Tibial nerve (tissue), 4 donors: ENCODE data around the gene FAM184A. TPM values are rescaled to one million over a fixed set of nuclear protein-coding genes. Genes with fewer than 3 reads are reported as not detected.
A peak's percentile ranks its signal among the peaks of the same experiment; 100 is the strongest.

Experiments
- DNase-seq, 2 donors: peaks; one replicate each; pipeline ENCODE4 v3.0.0-alpha.2; 2019; ENCODE audit warnings: low spot score in 2 of 2
- H3K27ac ChIP-seq, 4 donors: fragments of 200-600 bp; sonication (generic) in 3 of 4; one replicate each; pipeline ENCODE4 v1.5.1; 2017 to 2019; ENCODE audit warnings: mild to moderate bottlenecking in 1 of 4
- H3K27me3 ChIP-seq, 2 donors: fragments of 200-600 bp; sonication (generic) in 1 of 2; one replicate each; pipeline versions ENCODE4 v1.5.1 to v1.6.0; 2017 to 2019
- H3K36me3 ChIP-seq, 3 donors: fragments of 200-600 bp; sonication (generic); one replicate each; pipeline ENCODE4 v1.5.1; 2018 to 2019
- H3K4me1 ChIP-seq, 4 donors: fragments of 200-600 bp; sonication (generic) in 3 of 4; one replicate each; pipeline ENCODE4 v1.5.1; 2017 to 2019
- H3K4me3 ChIP-seq, 4 donors: fragments of 200-600 bp; sonication (generic) in 3 of 4; one replicate each; pipeline ENCODE4 v1.5.1; 2017 to 2019; ENCODE audit warnings: mild to moderate bottlenecking in 1 of 4, moderate library complexity in 1 of 4
- H3K9me3 ChIP-seq, 4 donors: fragments of 200-600 bp; sonication (generic) in 3 of 4; one replicate each; pipeline ENCODE4 v1.5.1; 2017 to 2019
- EP300 ChIP-seq, 2 donors: sonication (generic); formaldehyde crosslinking; IDR thresholded peaks; one replicate each; pipeline ENCODE4 v1.6.1; 2017; ENCODE audit warnings: antibody characterized with exemption in 2 of 2, mild to moderate bottlenecking in 1 of 2
- POLR2A ChIP-seq, 2 donors: fragments of 450-650 bp; IDR thresholded peaks; one replicate each; pipeline ENCODE4 v1.6.1; 2017; ENCODE audit warnings: antibody characterized with exemption in 2 of 2, mild to moderate bottlenecking in 2 of 2, moderate library complexity in 2 of 2
- WGBS, 2 donors: methylation state at CpG; one replicate each; pipeline ENCODE4 v1.1.5; 2018; 5-methylcytosine and 5-hydroxymethylcytosine counted together
- total RNA-seq, 4 donors: library from RNA; depleted of rRNA; stranded (reverse); fragments of >200 nt; gene quantifications; one replicate each; pipeline ENCODE4 v1.1.0, GENCODE V29; 2016
- TF ChIP-seq, protein P1 (sequence below), 5 experiments: fragments of 200-600 bp in 3 of 5; fragments of 450-650 bp in 2 of 5; sonication (generic) in 3 of 5; IDR thresholded peaks; one replicate each; pipeline ENCODE4 v1.5.1; 2016 to 2019; ENCODE audit warnings: antibody characterized with exemption in 5 of 5, mild to moderate bottlenecking in 3 of 5, moderate library complexity in 2 of 5

FAM184A gene
- total RNA-seq, 4 donors from 2014 or later = 3.6 to 11.2 (median 8.3) TPM

GRCh38 chr6:119075200-119075981 lies 3.1 kb downstream of the FAM184A start:
- H3K27ac ChIP-seq = no peak overlapping the region
- no peaks in the 10 kb centered on the region for H3K36me3 ChIP-seq
- no peaks in the 10 kb centered on the region for H3K9me3 ChIP-seq
- TF ChIP-seq, protein P1, sequence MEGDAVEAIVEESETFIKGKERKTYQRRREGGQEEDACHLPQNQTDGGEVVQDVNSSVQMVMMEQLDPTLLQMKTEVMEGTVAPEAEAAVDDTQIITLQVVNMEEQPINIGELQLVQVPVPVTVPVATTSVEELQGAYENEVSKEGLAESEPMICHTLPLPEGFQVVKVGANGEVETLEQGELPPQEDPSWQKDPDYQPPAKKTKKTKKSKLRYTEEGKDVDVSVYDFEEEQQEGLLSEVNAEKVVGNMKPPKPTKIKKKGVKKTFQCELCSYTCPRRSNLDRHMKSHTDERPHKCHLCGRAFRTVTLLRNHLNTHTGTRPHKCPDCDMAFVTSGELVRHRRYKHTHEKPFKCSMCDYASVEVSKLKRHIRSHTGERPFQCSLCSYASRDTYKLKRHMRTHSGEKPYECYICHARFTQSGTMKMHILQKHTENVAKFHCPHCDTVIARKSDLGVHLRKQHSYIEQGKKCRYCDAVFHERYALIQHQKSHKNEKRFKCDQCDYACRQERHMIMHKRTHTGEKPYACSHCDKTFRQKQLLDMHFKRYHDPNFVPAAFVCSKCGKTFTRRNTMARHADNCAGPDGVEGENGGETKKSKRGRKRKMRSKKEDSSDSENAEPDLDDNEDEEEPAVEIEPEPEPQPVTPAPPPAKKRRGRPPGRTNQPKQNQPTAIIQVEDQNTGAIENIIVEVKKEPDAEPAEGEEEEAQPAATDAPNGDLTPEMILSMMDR (IDR thresholded peaks at IDR 0.05) = no peak
- TF ChIP-seq POLR2A (IDR thresholded peaks at IDR 0.05) = no peak
- TF ChIP-seq EP300 (IDR thresholded peaks at IDR 0.05) = no peak
- no peak for DNase-seq
- WGBS, 2 donors = 95 to 97% methylated on average over 2 of the region's 2 CpGs
- peaks cover 0 to 28% (median 5%) of the 10 kb centered on the region in 4 donors for H3K4me1 ChIP-seq
- no peaks in the 10 kb centered on the region for H3K27me3 ChIP-seq
- H3K4me3 ChIP-seq = no peak overlapping the region

GRCh38 chr6:119073307-119074051 lies 5.0 kb downstream of the FAM184A start:
- Histone ChIP-seq H3K36me3 (no peaks in the 10 kb centered on the region), H3K27ac (no peak overlapping the region), H3K4me3 (no peak overlapping the region), H3K4me1 (peaks cover 0 to 18% (median 2%) of the 10 kb centered on the region in 4 donors), H3K27me3 (no peaks in the 10 kb centered on the region), H3K9me3 (no peaks in the 10 kb centered on the region)
- TF ChIP-seq, protein P1 (IDR thresholded peaks at IDR 0.05) = no peak
- TF ChIP-seq POLR2A (IDR thresholded peaks at IDR 0.05) (no peak), EP300 (IDR thresholded peaks at IDR 0.05) (no peak)
- no peak for DNase-seq
- 68 to 71% methylated on average over 4 of the region's 4 CpGs for WGBS, 2 donors

GRCh38 chr6:119071576-119071975 lies 6.9 kb downstream of the FAM184A start:
- Histone ChIP-seq H3K27ac (no peak overlapping the region), H3K36me3 (no peaks in the 10 kb centered on the region), H3K9me3 (no peaks in the 10 kb centered on the region), H3K4me1 (peaks cover 0 to 2% (median 0%) of the 10 kb centered on the region in 4 donors), H3K4me3 (no peak overlapping the region), H3K27me3 (no peaks in the 10 kb centered on the region)
- DNase-seq = no peak
- 94 to 100% methylated on average over 2 of the region's 2 CpGs for WGBS, 2 donors
- TF ChIP-seq, protein P1 (IDR thresholded peaks at IDR 0.05) = no peak
- TF ChIP-seq EP300 (IDR thresholded peaks at IDR 0.05) (no peak), POLR2A (IDR thresholded peaks at IDR 0.05) (no peak)

GRCh38 chr6:119067091-119067490 lies 11.4 kb downstream of the FAM184A start:
- Histone ChIP-seq H3K27me3 (no peaks in the 10 kb centered on the region), H3K4me1 (no peaks in the 10 kb centered on the region), H3K4me3 (no peak overlapping the region), H3K36me3 (no peaks in the 10 kb centered on the region), H3K27ac (no peak overlapping the region), H3K9me3 (no peaks in the 10 kb centered on the region)
- DNase-seq = no peak
- TF ChIP-seq, protein P1 (IDR thresholded peaks at IDR 0.05) = no peak
- no peak for TF ChIP-seq EP300 (IDR thresholded peaks at IDR 0.05)
- TF ChIP-seq POLR2A (IDR thresholded peaks at IDR 0.05) = no peak

GRCh38 chr6:119066517-119066916 lies 11.9 kb downstream of the FAM184A start:
- no peaks in the 10 kb centered on the region for H3K27me3 ChIP-seq
- WGBS, 2 donors = 68 to 73% methylated on average over 1 of the region's 1 CpG
- no peak for DNase-seq

More at GRCh38 chr6:119066517-119066916, 11.9 kb downstream of the FAM184A start:
- no peaks in the 10 kb centered on the region for H3K36me3 ChIP-seq
- H3K27ac ChIP-seq = peak overlapping the region in 1 of 4 donors; percentile 27
- H3K4me1 ChIP-seq = no peaks in the 10 kb centered on the region
- H3K9me3 ChIP-seq = no peaks in the 10 kb centered on the region
- TF ChIP-seq, protein P1 (IDR thresholded peaks at IDR 0.05) = no peak
- TF ChIP-seq EP300 (IDR thresholded peaks at IDR 0.05) = no peak
- no peak for TF ChIP-seq POLR2A (IDR thresholded peaks at IDR 0.05)
- H3K4me3 ChIP-seq = no peak overlapping the region
